ENCODE measurements around the gene VCAN.

The VCAN gene

DNA sequence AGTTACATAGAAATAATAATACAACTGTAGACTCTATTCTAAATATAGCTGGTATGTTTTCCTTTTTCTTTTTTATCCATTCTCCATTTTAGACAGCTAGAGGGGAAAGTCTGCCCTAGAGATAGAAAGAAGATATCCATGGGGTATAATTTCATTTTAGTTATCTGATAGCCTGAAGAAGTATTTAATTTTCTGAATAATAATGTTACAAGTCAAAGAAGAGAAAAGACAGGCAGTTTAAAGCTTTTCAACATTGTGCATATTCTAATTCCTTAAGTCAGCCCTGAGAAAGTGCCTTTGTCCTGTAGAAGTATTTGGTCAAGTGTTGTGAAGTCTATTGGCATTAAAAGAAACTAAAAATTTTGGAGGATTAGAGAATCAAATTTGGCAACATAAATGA lies 2.5 kb upstream of the VCAN start:
- no peak for DNase-seq

DNA sequence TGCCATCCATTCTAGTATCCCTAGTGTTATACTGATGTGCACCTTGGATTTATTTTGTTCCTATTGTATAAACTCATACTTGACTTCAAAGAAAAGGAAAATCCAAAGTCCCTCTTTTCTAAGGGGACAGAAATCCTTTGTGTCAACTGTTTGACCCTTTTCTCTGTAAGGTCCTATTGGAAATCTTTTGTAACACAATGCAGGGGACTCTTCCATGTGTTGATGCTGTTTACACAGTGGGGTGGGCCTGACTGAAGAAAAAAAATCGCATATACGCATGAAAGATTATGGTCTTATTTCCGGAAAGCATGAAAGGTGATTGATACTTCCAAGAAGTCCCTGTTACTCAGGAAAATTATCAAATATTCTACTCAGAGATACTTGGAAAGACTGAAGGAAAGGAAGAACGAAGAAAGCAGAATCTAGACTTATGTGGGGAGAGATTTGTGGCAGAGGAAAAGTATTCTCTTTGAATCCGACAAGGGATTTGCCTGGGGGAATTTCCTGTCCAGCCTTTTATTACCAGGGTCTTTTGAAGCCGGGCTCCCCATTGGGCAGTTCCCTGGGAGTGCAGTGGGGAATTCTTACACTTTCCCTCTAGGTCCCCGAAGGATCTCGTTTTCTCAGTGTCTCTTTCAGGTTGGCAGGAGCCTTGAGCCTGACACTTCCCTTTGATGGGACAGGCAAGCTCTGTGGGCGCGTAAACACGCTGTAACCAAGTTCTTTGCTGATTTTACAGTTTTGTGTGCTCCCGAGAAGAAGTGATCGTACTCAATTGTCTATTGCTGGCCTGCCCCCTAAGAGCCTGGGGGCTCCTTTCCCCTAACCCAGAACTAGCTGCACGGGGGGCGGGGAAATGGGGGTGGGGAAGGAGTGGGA lies 779 bp upstream of the VCAN start:
- no peak for DNase-seq

DNA sequence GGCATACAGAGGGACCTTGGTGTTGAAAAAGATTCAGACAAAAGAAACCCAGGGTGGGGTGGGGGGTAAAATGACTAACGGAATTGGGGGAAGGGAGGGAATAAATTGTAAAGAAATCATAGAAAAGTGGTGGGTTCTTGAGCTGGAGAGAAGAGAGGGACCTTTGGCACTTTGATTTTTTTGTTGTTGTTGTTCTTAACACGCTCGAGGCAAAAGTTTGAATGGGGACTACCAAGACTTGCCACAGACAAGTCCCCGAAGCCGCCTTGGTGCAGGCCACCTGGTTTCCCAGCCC lies 616 bp downstream of the VCAN start:
- DNase-seq = no peak

DNA sequence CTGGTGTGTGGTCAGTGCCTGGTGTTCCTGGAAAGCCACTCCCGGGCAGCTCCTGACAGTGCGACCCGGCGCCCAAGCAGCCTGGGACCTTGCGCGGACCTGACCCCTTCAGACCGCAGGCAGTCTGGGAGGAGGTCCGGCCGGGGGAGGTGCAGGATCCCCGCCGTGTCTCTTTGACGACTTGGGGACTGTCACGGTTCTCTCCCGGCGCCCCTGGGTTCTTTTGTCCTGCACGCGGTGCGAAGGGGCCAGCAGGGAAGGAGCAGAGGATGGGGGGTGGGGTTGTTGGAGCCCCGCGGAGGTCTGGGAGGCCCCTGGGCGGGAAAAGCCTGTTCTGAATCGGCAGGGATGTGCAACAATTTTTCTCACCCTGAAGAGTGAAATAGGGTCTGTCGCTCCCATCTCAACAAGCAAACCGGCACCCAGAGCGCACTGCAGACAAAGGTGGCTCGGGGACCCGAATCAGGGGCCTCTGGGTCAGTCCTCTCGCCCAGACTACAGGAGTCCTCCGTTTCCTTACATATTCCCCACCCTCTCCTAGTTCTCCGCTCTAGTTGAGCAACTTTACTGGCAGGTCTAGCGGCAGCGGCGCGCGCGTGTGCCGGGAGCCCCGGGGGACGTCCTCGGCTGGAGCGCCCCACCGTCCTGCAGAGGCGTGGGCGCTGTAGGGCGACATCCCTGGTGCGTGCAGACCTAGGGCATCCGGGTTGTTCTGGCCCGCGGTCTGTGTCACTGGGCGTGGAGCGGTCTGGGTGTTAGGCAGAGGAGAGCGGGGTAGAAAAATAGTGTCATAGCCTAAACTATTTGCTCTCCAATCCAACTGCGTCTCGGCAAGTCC lies 1.2 kb downstream of the VCAN start:
- DNase-seq = no peak

DNA sequence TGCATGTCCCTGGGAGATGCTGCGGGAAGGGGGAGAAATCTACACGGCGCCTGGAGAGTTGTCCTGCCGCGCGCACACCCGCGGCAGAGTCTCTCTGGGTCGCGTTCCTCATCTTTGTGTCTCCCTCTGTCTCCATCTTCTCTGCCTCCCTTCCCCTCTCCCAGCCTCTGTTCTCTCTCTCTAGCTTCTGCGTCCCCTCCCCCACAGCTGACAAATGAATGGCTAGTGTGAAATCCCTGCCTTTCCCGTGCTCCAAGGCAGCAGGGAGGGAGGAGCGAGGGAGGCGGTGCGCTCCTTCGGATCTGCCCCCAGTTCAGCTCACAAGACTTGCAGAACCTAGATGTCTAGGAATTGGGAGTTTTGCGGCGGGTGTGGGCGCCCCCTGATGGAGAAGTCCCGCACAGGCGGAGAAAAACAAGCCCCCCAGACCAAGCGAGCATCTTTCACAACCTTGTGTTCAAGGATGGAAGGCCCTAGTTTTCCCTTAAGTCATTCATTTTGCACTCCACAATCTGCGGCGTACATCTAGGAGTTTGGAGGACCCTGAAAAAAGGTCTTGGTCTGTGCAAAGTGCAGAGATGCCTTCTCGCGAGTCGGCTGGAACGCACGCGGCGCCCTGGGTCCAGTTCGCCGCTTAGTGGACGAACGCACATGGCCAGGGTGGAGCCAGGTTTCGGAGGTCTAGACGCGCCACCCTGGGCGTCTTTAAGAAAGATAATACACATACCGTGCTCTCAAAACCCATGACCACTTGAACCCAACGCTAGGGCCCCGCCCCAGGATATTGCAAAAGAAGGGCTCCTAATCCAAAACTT lies 2.0 kb downstream of the VCAN start:
- peak; percentile 60 for DNase-seq

DNA sequence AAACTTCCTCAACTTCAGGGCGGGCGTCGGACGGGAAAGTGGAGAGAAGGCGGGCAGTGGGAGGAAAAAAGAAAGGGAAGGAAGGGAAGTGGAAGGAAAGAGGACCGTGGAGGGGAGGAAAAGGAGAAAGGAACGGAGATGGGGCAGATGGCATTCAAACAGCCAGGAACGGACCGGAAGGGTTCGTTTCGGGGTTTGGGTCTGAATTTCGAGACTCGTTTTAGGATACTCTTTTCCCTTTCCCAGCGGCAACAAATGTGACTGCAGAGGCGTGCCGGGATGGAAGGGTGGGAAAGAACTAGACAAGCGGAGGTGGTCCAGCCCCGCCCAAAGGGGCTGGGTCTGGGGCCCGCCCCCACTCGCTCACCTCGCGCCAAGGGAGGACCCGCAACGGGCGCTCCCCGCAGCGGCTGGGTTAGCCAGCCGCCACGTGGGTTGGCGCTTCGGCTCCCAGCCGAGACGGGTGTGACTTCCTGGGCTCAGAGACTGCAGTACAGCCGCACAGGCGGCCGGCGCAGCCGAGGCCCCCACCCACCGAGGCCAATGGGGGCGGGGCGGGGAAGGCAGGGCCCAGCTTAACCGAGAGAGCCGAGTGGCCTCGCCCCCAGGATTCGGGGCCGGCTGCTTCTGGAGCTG lies 2.7 kb downstream of the VCAN start:
- peak; percentile 47 for DNase-seq

DNA sequence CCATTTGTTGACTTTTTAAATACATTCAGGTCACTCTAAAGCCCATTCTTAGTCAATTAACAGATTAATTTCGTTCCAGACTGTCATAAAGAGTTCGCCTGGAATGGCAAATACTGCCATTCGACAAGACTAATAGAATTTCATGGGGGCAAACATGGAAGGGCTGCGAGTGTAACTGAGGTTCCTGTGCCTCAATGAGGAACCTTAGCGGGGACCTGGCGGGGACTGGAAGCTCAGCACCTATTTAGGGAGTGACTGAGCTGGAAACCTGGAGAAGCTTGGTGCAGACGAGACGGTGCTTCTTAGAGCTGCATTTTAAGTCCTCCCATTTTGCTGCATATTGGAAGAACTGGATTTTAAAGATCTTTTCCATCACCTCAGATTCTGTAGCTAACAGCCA lies 3.4 kb downstream of the VCAN start:
- no peak for DNase-seq

DNA sequence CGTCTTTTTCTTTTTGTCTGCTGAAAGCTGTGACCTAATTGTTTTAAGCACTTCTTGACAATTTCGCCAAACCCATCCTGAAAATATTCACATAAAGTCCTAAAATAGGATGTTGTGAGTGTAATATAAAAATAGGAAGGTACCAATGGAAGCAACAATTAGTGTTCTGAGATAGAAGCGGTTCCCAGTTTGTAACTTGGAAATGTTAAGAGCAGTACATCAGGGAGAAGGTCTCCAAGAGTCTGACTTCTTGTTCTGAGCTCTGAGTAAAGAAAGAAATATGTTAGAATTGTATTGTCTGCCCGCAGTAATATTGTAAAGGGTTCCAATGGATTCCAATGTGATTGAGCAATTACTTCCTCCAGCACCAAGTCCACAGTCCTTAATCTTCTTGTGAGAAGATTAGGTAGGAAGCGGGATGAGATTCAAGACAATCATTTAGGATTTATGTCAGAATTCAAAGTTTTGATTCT lies 3.9 kb downstream of the VCAN start:
- DNase-seq = no peak

DNA sequence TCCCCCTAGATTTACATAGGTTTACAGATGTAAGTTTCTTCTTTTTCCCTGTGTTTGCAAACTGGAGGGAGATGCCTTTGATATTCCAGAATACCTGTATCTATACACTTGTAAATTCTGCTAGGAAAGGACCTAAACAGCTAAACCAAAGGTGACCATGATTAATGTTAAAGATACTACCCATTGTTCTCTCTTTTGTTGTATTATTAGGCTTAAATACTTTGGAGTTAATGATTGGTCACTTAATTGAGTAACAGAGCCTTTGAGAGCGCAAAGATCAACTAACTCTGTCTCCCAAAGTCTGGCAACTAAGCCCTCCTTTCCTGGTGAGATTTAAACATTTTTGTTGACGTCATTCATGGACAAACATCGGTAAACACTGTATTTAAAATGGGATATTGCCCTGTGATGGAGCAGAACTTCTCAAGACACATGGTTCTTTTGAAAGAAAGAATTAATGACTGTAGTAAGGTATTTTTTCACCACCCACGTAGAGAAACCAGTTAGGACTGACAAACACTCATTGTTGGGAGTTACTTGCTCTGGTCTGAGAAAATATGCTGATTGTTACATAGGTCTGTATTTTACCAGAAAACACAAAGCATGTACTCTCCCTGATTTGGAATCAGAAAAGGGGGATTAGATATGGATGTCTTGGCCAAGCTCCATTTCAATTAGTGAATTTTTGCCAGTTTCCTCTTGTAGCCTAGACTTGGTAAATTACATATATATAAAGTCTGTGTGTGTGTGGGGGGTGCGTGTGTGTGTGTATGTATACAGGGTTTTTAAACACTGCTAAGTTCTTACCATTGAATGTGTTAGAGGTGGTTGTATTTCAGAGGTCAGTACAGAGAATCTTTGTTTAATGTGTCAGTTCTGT lies 4.6 kb downstream of the VCAN start:
- no peak for DNase-seq

DNA sequence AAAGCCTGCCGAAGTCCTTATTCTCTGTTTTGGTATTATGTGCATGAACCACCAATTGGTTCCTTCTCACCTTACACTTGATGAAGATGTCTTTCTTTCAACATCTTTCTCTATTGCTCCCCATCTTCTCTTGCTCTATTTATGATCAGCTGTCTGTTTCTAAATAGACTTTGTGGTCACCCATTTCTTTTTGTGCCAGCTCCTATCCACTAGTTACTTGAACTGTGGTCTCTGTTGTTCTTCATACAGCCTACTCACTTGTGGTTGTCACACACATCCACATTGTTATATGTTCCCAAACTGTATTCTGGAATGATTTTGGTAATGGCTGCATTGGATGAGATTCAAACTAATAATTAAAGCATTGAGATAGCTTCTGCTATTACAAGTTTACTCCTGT lies 11.4 kb downstream of the VCAN start:
- DNase-seq = no peak

DNA sequence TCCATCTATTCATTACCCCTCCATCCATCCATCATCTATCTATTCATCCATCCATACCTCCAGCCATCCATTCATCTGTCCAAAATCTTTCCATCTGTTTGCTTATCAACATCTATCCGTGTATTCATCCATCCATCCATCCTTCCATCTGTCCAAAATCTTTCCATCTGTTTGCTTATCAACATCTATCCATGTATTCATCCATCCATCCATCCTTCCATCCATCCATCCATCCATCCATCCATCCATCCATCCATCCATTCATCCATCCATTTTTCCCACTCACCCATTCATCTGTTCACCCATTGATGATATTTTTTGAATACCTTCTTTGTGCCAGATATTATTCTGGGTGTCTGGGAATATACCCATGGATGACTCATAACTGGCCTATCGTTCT lies 12.8 kb downstream of the VCAN start:
- DNase-seq = no peak

DNA sequence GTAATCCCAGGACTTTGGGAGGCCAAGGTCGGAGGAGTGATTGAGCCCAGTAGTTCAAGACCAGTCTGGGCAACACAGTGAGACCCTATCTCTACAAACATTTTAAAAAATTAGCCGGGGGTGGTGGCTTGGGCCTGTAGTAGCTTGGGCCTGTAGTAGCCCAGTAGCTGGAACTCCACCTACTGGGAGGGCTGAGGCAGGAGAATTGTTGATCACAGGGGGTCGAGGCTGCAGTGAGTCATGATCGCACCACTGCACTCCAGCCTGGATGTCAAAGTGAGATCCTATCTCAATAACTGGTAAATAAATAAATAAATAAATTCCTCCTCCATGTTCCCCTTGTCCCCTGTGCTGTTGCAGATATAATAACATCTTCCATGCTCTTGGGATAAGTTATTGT lies 14.3 kb downstream of the VCAN start:
- DNase-seq = no peak

DNA sequence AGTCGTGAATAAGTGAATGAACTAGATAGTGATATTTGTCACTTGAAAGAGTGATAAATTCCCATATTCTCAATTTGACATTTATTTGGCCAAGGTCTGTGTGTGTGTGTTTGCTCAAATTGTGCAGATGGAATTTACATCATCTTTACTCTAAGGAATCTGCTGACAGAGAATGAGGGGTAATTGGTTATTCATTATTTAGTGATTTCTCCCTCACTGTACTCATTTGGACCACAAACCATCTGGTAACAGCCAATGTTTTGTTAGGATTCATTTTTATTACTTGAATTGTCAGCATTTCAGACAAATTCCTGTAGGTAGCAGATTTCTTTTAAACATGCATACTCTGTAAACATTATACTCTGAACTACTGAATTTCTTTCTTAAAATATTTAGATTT lies 15.6 kb downstream of the VCAN start:
- DNase-seq = no peak

DNA sequence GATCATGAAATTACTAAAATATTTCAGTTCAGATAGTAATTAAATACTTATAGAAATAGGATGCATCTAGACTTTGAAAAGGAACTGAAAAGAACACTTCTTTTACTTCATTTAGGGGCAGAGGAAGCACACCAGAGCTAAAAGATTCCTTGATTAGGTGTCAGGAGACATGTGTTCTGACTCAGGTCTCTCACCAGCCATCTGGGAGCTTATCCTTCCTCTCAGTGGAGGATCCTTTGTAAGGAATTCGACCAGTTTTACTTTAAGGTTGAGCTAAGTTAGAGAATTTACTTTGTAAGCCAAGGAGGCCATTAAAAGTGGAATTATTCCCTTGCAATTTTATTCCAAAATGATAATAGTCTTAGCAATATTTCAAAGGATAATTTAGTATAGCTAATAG lies 16.7 kb downstream of the VCAN start:
- no peak for DNase-seq

DNA sequence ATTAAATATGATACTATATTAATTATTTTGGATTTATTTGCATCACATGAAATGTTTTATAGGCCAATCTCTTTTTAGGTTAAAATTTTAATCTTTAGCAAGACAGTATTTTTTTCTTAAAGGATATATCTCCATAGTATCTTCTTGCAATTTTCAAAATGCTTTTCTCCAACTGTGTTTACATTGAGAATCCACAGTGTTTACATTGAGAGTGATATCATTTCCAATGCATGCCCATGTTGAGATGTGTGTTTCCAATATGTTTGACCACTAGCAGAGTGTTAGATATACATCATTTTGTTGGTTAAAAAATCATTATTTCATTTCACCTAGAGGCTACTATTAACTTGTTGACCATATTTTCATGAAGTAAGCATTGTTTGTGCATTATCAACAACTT lies 17.3 kb downstream of the VCAN start:
- no peak for DNase-seq

DNA sequence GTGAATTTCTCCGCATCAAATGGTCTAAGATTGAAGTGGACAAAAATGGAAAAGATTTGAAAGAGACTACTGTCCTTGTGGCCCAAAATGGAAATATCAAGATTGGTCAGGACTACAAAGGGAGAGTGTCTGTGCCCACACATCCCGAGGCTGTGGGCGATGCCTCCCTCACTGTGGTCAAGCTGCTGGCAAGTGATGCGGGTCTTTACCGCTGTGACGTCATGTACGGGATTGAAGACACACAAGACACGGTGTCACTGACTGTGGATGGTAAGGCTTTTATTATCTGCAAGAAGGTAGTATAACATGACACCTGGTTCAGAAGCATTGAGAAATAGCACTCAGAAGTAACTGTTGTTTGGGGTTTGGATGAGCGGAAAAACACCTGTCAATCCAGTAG lies 18.7 kb downstream of the VCAN start:
- DNase-seq = no peak

DNA sequence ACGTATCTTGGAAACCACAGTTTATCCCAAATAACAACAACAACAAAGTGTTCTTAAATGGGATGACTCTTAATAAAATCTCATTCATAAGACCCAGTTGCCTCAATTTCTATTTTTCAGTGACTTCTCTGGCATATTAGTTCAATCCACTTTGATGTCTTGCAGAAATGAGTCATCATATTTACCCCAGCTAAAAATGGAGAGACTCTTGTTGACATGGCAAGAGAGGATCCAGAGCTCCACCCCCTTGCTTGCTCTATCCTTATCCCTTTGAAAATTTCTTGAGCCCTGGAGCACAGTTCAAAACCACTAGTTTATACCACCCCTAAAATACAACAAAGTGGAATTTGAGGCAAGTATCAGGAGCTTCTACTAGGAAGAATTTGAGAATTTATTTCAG lies 20.8 kb downstream of the VCAN start:
- DNase-seq = no peak

DNA sequence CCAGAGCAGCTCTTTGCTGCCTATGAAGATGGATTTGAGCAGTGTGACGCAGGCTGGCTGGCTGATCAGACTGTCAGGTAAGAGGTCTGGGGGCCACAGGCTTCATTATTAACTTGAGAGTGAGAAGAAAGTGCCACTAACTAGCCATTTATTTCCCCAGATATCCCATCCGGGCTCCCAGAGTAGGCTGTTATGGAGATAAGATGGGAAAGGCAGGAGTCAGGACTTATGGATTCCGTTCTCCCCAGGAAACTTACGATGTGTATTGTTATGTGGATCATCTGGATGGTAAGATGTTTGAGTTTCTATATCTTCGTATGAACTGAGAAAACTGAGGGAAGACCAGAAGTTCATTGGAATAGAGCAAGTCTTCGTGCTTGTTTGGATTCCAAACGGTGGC lies 22.1 kb downstream of the VCAN start:
- no peak for DNase-seq

DNA sequence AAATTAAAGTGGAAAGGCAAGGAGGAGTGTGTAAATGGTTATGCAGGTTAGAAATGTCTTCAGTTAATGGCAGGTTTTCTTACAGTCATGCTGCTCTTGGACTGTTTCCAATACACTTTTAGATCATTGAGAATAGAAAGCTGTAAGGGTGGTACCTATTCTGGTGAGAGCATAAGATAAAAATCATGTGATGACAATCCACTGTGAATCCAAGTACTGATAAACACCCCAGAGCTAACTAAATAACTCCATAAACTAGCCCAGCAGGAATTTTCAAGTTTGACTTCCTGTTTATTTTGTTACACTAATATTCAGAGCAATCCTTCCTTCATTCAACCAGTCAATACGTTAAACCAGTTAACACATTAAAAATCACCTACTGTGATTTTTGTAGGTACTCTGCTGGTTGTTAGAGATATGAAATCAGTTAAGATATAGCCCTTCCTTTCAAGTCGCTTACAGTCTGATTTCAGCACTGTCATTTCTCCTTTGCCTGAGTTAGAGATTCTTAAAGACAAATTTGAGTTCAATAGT lies 22.6 kb downstream of the VCAN start:
- DNase-seq = no peak

DNA sequence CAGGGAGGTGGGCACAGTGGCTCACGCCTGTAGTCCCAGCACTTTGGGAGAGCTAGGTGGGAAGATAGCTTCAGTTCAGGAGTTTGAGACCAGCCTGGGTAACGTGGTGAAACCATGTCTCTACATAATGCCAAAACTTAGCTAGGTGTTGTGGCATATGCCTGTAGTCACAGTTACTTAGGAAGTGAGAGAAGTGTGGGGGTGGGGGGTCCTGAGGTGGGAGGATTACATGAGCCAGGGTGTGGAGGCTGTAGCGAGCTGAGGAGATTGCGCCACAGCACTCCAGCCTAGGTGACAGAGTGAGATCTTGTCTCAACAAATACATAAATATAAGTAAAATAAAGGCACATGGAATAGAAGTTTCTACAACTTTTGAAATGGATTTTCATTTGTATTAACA lies 23.1 kb downstream of the VCAN start:
- DNase-seq = no peak

DNA sequence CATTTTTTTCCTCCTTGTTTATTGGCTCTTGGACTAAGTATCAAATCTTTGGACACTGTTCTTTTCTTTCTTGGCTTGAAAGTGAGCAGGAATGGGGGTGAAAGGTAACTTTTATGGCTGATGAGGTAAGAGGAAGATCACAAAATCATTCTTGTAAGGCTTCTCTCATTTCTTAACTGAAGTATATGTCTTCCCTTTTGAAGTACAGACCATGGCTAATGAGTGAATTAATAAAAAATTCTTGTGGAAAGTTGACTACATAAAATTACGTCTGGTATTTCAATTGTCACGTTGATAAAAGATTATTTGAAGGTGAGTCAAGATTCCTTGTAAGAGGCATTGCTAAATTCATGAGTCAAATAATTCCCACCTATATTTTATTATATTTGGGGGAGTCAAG lies 25.1 kb downstream of the VCAN start:
- DNase-seq = no peak

DNA sequence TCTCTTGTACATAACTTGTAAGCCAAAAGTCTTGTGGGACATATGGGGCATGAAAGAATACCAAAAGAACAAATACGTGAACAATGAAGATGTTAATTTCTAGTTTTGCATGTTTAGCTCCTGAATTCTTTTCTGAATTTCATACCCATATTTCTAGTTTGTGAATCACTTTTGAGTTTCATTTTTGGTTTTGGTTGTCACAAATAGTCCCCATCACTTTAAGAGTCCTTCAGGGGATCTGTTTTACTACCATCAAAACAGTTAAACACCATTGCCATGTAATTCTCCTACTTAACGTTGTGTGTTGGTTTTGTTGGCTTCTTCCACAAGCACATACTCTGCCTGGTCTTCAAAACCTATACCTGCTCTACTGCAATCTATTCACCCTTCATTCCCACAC lies 27.0 kb downstream of the VCAN start:
- no peak for DNase-seq

Measured in NCI-H1694 (cell line).